Activated T-cell treated with anti-CD3 and anti-CD28 coated beads for 1 hour (primary cell): ENCODE results near the gene NADK2.
A peak's percentile ranks its signal among the peaks of the same experiment; 100 is the strongest.

Experiments used
- DNase-seq: peaks from one replicate; pipeline ENCODE4 v3.0.0-alpha.2; 2020; ENCODE audit warnings: low read depth

NADK2 gene

GRCh38 chr5:36246036-36246800 lies 4.5 kb upstream of the NADK2 start:
- no peak for DNase-seq

GRCh38 chr5:36244076-36244475 lies 2.4 kb upstream of the NADK2 start:
- DNase-seq: no peak

GRCh38 chr5:36243653-36244052 lies 1.9 kb upstream of the NADK2 start:
- DNase-seq: no peak

- DNase-seq: no peak
These were observed 1.1 kb upstream of the NADK2 start for GRCh38 chr5:36242534-36243485.

- DNase-seq: peak; percentile 4
These were observed 720 bp downstream of the NADK2 start for GRCh38 chr5:36240779-36241630.

GRCh38 chr5:36239370-36240293 lies 2.1 kb downstream of the NADK2 start:
- DNase-seq: no peak

- DNase-seq: no peak
These were observed 3.0 kb downstream of the NADK2 start for GRCh38 chr5:36238502-36239295.

- no peak for DNase-seq
These were observed 4.0 kb downstream of the NADK2 start for GRCh38 chr5:36237751-36238150.

GRCh38 chr5:36236801-36237200 lies 4.9 kb downstream of the NADK2 start:
- no peak for DNase-seq

- no peak for DNase-seq
These were observed 9.2 kb downstream of the NADK2 start for GRCh38 chr5:36232533-36232932.

GRCh38 chr5:36230151-36230790 lies 11.5 kb downstream of the NADK2 start:
- DNase-seq: no peak

- no peak for DNase-seq
These were observed 13.2 kb downstream of the NADK2 start for GRCh38 chr5:36228505-36228904.

GRCh38 chr5:36227046-36227445 lies 14.7 kb downstream of the NADK2 start:
- DNase-seq: no peak

GRCh38 chr5:36222620-36223019 lies 19.1 kb downstream of the NADK2 start:
- DNase-seq: no peak

- no peak for DNase-seq
These were observed 23.7 kb downstream of the NADK2 start for GRCh38 chr5:36217988-36218387.

- no peak for DNase-seq
These were observed 24.2 kb downstream of the NADK2 start for GRCh38 chr5:36217567-36217966.

GRCh38 chr5:36215910-36216309 lies 25.8 kb downstream of the NADK2 start:
- DNase-seq: no peak

- DNase-seq: no peak
These were observed 27.3 kb downstream of the NADK2 start for GRCh38 chr5:36214436-36214835.

- DNase-seq: no peak
These were observed 32.1 kb downstream of the NADK2 start for GRCh38 chr5:36209664-36210063.

- DNase-seq: no peak
These were observed 32.9 kb downstream of the NADK2 start for GRCh38 chr5:36208786-36209185.
